Measurements from ENCODE around the gene BICRA.

DNA sequence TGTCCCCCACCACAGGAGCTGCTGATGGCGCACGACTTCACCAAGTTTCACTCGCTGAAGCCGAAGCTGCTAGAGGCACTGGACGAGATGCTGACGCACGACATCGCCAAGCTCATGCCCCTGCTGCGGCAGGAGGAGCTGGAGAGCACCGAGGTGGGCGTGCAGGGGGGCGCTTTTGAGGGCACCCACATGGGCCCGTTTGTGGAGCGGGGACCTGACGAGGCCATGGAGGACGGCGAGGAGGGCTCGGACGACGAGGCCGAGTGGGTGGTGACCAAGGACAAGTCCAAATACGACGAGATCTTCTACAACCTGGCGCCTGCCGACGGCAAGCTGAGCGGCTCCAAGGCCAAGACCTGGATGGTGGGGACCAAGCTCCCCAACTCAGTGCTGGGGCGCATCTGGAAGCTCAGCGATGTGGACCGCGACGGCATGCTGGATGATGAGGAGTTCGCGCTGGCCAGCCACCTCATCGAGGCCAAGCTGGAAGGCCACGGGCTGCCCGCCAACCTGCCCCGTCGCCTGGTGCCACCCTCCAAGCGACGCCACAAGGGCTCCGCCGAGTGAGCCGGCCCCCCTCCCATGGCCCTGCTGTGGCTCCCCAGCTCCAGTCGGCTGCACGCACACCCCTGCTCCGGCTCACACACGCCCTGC lies 132.1 kb downstream of the BICRA start:
- TF ChIP-seq, protein P1, sequence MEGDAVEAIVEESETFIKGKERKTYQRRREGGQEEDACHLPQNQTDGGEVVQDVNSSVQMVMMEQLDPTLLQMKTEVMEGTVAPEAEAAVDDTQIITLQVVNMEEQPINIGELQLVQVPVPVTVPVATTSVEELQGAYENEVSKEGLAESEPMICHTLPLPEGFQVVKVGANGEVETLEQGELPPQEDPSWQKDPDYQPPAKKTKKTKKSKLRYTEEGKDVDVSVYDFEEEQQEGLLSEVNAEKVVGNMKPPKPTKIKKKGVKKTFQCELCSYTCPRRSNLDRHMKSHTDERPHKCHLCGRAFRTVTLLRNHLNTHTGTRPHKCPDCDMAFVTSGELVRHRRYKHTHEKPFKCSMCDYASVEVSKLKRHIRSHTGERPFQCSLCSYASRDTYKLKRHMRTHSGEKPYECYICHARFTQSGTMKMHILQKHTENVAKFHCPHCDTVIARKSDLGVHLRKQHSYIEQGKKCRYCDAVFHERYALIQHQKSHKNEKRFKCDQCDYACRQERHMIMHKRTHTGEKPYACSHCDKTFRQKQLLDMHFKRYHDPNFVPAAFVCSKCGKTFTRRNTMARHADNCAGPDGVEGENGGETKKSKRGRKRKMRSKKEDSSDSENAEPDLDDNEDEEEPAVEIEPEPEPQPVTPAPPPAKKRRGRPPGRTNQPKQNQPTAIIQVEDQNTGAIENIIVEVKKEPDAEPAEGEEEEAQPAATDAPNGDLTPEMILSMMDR (IDR thresholded peaks at IDR 0.05): no peak
- no peak for TF ChIP-seq POLR2A (IDR thresholded peaks at IDR 0.05)
